Measurements from ENCODE around the gene AGRP.
A peak's percentile ranks its signal among the peaks of the same experiment; 100 is the strongest.
"Not testable (repeated sequence)": the region's sequence is repeated elsewhere in the genome, so short reads cannot be mapped to it uniquely, and the experiment has no call there.

AGRP gene

DNA sequence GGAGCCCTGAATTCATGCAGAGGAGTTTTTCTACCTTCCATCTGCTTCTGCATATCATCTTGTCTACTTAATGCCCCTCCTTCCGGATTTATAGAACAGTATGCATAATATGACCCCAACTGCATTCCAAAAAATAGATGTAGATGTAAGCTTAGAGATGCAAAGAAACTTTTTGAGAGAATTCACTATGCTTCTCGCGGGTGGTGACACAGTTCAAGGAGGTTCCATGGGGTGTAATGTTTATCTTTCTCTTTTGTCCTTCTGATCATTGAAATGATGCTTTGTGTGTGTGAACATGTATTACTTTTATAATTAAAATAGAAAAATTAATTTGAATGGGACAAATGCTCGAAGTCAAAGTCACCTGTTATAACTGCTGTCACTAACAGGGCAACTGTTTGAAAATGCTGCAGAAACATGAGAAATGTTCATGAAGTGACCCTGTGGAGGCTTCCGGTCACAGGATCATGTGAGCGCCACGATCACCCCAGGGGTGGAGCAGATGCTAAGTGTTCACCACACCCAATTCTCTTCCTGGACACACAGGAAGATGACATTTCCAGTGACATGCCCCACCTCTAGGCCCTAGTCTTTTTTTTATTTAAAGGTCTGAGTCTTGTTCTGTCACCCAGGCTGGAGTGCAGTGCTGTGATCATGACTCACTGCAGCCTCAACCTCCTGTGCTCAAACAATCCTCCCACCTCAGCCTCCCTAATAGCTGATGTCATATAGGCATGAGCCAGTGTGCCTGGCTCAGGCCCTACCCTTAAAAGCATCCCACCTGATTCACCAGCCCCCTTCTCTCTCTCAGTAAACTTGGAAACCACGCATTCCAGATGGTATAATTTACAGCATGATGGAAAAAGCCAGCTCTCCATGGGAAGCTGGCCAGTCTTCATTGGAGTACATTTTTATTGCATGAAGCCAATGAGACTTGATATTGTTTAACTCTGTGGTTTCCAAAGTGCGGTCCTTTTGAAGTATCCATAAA, 21.0 kb upstream of the AGRP start:
- no peak for DNase-seq (ENCODE audit: low read depth)

DNA sequence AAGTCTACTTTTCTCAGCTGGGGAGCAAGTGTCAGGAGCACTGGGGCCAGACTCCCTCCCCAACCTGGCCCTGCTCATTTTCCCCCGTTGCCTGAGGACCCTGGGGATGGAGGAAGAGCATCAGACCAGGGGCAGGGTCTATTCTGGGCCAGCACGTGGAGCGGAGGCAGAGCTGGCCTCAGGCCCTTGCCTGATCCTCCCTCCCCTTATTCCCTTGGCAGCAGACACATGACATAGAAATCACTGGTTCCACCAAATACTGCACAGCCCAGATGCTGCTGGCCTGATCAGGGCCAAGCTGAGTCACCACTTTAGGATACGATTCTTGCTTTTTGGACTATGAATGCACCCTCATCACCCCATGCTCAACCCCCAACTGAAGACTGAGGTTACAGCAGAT, 15.8 kb upstream of the AGRP start:
- no peak for DNase-seq (ENCODE audit: low read depth)

DNA sequence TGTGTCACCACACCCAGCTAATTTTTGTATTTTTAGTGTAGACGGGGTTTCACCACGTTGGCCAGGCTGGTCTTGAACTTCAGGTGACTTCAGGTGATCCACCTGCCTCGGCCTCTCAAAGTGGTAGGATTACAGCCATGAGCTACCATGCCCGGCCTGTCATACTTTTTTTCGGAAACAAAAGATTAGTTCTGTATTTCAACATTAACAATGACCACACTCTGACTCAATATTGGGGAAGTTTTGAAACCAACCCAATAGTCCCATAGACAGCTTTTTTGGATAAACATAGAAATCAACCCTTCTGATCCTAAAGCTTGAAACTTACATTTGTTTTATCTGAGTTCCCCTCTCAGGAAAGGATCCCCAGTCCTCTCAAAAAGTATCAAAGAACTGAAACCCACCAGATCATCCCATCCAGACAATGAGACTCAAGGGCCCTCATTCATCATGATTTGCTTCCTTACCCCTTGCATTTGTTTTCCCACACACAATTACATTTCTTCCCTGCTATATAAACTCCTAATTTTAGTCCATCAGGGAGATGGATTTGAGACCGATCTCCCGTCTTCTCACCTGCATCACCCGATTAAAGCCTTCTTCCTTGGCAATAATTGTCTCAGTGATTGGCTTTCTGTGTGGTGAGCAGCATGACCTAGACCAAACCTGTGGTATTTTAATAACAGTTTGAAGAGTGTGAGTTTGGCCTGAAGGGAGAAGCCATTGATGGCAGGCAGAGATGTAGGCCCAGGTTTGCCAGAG, 7.2 kb upstream of the AGRP start:
- peak; percentile 53 for DNase-seq (ENCODE audit: low read depth)

DNA sequence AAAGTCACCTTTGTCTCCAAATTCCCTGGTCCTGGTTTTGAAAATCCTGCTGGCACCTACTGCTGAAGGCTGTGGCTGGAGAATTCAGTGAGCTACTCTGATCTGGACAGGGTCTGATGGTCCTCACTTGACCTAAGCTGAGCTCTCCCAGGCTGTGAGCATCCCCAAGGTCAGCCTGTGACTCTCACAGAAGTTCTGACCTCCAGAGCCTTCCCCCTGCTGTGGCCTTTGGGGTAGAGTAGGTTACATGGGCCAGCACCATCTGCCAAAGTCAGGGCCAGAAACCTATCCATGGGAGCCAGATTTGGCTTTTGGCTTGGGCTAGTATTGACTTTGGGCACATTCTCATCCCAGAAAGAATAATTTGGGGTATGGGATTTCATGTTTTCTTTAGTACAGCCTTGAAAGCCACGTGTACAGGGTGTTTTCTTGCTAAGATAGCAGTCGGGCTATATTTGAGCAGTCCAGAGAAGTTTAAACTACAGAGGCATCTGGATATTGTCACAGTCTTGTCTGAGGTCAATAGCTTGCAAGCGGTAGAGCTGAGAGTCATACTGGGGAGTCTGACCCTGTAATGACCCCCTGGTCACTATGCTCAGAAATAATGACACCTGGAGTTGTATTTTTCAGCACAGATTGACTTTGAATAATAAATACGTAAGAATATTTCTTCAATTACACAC, 6.2 kb upstream of the AGRP start:
- peak; percentile 72 for DNase-seq (ENCODE audit: low read depth)

DNA sequence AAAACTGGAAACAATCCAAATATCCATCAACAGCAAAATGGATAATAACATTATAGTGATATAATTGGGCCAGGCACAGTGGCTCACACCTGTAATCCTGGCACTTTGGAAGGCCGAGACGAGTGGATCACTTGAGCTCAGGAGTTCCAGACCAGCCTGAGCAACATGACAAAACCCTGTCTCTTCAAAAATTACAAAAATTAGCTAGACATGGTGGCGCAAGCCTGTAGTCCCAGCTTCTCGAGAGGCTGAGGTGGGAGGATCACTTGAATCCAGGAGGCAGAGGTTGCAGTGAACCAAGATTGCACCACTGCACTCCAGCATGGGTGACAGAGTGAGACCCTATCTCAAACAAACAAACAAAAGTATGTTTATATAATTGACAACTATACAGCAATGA, 4.2 kb upstream of the AGRP start:
- not testable (repeated sequence) for DNase-seq (ENCODE audit: low read depth)

DNA sequence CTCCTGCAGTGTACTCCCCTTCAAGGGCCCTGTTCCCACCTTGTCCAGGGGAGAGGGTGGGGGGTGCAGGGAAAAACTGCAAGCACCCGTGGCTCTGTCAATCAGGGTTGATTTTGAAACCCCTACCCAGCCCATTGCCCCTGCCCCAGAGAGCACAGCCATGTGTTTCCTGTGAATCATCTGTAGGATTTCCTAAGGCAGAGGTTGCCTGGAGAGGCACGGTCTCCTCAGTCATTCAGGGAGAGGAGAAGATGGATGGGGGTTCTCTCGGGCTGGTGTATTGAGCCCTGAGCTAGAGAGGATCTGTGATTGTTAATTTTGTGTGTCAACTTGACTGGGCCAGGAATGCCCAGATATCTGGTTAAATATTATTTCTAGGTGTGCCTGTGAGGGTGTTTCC, 3.5 kb upstream of the AGRP start:
- DNase-seq (ENCODE audit: low read depth), result peak; percentile 52

DNA sequence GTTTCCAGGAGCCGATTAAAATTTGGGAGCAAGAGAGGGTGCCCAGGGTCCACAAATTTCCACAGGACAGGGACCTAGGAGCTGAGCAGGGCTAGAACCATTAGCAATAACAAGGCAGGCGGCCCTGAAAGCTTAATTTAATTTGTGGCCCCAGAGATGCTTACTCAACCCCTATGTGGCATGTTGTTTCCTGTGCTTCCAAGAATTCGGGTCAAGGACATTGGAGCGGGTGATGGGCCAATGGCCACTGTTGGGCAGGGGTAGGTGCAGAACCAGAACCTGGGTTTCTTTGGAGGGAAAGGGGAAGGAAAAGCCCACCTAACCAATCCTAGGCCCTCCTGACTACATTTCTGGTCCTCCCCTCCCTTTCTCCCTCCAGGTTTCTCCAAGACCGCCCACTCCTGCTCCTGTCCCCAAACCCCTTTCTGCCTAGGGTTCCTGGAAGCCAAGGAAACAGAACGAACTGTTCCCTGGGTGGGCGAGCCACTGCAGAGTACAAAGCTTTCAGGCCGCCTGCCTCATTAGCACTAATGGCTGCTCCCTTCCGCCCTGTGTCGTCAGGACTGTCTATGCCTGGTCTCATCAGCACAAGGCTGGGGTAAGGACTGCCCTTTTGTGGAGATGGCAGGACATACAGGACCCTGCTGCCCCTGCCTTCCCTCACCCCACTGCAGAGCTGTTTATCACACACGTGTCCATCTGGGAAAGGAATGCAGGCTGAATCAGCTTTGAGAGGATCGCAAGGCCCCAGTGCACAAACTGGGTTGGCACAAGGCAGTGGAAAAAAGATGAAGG, 581 bp upstream of the AGRP start:
- peak; percentile 52 for DNase-seq (ENCODE audit: low read depth)

DNA sequence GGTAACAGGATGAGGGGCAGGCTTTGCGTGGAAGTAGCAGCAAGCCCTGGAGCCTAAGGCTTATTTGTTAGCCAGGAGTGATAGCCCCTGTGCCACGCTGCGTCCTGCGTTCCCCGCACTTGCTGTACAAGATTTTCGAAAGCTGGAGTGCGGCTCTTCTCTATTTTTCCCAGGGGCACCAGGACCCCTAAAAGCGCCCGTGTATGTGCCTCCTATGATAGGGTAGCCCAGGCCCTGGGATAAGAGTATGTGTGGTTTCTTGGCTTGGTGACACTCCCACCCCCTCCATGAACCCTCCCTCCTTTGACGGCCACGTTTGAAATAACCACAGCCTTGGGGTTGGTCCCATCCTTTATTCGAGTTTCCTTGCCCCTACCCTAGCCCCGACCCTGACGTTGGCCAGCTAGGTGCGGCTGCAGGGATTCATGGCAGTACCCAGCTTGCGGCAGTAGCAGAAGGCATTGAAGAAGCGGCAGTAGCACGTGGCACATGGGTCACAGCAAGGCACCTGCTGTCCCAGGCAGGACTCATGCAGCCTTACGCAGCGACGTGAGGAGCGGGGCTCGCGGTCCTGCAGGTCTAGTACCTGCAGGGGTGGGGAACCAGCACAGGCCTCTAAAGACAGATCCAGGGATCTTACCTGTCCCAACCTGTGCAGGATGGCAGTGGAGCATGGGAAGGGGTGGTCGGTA, 968 bp downstream of the AGRP start:
- no peak for DNase-seq (ENCODE audit: low read depth)

DNA sequence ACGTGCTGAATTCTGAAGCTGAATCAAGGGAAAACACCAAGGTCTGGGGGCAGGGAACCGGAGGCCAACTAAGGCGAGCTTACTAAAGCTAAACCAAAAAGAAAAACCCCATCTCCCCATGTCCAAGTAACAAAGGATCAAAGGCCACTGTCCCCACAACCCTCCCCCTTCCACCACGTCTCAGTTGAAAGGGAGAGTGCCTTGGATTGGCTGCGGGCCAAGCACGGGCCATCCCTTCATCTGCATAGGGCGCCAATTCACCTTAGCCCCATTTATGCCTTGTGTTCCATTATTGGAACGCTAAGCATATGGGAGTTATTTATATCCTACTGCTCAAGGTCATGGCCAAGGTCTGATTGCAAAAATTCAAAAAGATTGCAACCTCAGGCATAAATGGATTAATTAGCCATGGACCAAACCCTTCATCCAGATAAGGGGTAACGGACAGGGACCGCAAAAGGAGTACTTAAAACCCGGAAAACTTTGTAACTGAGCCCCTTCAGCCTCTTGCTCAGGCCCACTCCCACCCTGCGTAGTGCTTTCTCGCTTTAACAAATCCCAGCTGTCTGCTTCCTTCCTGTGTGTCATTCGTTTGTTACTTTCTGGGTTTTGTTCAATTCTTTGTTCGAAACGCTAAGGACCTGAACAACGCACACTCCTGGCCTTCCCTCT, 1.6 kb downstream of the AGRP start:
- no peak for DNase-seq (ENCODE audit: low read depth)

DNA sequence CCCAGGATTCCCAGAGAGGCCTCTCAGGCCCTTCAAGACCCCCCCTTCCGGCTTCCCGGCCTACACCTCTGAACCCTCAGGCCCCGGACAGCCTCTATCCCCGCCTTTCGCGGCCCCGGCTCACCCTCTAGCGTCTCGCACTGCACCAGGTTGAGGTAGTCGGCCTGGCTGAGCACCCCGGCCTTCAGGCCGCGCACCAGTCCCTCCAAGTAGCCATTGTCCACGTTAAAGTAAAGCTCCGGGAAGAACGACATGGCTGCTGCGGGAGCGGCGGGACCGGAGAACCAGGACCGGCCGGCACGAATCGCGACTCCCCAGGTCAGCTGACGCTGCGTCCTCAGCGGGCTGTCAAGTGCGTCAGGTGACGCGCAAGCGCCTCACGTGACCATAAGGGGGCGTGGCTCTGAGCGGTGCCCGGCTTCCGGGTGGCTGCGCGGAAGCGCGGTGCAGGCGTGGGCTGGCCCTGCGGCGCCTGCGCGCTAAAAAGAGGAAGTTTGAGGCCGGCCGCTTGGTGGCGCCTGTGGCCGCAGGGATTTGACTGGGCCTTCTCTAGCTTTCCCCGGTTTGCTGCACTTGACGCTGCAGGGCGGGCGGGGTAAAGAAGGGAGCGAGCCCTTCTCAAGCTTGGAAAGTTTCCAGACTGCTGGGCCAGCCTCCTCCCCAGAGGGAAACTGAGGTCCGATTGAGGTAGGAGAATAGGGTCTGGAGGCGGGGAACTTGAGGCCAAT, 2.4 kb downstream of the AGRP start, which contains the start of gene ATP6V0D1:
Gene ATP6V0D1, minus strand, starts transcription at position 325 of the 728 bp plus-strand sequence. Its CDS starts 71 bp downstream, at position 254.
- DNase-seq (ENCODE audit: low read depth), result peak; percentile 95

DNA sequence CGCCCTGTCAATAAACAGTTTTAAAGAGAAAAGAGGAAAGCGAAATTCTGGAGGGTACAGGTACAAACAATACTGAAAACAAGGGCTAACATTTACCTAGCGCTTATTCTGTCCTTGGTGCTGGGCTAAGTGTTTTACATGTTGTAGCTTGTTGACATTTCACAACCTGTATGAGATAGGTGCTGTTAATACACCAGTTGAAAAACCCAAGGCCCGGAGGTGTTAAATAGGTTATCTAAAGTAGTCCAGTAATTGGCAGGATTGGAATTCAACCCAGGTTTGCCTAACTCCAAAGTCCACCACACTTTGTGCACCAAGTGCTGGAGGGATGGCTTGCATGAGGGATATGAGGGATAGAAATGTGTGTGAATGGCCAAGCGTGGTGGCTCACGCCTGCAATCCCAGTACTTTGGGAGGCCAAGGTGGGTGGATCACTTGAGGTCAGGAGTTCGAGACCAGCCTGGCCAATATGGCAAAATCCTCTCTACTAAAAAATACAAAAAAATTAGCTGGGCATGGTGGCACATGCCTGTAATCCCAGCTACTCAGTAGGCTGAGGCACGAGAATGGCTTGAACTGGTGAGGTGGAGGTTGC, 5.3 kb downstream of the AGRP start:
- no peak for DNase-seq (ENCODE audit: low read depth)

DNA sequence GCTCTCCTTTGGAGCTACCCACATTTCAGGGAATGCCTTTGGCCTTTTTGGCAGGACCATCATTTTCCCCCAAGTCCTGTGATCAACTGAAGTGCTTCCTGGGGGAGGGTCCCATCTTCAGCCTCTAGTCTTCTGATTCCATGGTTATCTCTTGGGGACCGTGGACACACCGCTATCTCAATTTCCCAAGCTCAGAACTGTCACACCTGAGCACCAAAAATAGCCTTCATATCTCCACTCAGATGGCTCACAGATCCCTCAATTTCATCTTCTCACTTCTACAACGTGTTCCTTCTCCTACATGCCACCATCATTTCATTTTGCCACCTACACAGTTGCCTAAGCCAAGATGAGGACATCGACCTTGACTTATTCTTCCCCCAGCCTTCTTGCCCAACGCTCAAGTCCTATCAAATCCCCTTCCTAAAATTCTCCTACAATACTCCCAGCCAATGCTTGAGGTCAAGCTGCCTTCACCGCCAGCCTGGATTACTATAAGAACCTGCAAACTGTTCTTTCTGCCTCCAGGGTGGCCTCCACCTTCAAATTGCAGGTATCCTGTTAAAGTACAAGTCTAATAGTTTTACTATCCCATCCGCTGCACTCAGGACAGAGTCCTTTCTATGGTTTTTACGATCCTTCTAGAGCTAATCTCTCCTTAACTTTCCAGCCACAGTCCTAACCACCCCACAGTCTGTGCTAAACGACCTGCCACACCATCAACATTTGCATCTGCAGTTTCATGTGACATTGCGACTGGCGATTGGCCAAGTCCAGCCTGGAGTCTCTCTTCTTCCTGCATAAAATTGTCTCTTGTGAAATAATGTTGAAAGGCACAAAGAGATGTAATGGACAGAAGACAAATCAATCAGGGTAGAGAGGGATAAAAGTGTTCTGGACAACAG, 8.5 kb downstream of the AGRP start:
- no peak for DNase-seq (ENCODE audit: low read depth)

DNA sequence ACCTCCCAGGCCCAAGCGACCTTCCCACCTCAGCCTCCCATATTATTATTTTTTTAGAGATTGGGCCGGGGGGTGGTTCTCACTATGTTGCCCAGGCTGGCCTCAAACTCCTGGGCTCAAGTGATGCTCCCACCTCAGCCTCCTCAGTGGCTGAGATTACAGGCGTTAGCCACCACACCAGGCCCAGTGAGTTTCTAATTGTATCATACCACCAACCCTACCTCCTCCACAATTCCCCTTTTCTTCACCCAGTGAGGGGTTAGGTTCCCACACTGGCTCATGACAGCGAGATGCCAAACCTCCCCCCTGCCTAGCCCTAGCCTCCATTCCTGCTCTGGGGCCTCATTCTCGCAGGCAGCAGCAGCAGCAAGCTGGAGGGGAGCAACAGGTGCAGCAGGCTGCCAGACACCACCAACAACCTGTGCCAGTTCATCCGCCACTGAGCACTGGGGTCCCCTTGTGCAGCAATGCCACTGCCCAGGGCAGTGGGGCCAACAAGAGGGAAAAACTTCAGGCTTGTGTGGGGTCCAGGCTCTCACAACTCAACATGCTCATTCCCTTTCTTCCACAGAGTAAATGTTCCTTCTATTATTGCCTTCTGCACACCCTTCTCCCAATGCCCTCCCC, 11.5 kb downstream of the AGRP start:
- no peak for DNase-seq (ENCODE audit: low read depth)

DNA sequence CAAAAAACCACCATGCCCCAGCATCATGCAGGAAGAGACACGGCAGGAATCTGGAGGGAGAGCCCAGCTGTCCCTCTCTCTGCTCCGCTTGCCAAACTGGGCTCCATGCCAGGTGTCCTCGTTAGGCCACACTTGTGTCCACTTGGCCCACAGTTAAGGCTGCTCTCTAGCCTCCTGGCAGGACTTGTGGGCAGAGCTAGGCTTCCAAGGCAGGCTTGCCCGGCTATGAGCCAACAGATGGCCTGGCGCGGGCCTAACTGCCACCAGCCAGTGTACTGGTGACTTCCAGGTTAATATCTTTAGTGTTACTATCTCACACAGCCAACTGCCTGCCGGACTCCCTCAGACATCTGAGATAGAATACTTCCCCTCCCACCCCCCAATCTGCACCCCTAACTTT, 13.0 kb downstream of the AGRP start:
- DNase-seq (ENCODE audit: low read depth), result no peak

DNA sequence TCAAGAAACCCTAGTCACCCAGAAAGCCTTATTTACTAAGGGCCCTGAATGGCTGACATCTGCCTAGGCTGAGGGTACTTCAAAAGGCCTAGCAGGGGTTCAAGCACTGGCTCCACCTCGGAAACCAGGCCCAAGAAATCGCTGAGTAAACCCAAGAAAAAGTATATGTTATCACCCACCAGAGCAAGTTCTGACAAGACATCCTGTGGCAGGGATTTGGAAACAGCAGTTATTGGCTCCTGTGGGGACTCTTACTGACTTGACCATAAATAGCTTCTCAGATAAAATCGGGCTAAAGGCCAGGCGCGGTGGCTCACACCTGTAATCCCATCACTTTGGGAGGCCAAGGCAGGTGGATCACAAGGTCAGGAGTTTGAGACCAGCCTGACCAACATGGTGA, 14.6 kb downstream of the AGRP start:
- no peak for DNase-seq (ENCODE audit: low read depth)

DNA sequence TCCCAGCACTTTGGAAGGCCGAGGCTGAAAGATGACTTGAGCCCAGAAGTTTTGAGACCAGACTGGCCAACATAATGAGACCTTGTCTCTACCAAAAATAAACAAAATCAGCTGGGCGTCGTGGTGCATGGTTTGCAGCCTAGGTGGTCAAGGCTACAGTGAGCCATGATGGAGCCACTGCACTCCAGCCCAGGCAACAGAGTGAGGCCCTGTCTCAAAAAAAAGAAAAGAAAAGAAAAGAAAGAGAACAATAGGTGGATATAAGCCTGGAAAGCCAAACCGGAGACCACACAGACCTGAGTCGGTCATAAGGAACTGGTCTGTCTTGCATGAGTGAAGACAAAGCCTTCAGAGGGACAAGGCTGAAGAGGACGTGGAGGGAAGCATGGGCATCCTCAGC, 16.8 kb downstream of the AGRP start:
- no peak for DNase-seq (ENCODE audit: low read depth)

DNA sequence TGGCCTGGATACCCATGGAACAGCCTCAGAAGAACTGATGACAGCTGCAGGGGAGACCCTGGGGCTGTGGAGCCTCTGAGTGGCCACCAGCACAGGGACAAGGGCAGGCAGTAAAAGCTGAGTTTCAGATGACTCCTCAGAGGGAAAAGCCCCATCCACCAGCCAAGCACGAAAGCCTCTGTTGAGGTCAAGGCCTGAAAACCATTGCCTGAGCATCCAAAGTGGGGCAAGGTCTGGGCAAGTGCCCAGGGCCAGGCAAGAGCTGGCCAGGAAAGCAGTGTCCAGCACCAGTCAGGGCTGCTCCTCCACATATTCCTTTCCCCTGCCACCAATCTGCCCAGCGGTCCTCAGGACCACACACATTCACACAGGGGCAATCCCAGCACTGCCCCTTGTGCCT, 18.8 kb downstream of the AGRP start:
- no peak for DNase-seq (ENCODE audit: low read depth)

DNA sequence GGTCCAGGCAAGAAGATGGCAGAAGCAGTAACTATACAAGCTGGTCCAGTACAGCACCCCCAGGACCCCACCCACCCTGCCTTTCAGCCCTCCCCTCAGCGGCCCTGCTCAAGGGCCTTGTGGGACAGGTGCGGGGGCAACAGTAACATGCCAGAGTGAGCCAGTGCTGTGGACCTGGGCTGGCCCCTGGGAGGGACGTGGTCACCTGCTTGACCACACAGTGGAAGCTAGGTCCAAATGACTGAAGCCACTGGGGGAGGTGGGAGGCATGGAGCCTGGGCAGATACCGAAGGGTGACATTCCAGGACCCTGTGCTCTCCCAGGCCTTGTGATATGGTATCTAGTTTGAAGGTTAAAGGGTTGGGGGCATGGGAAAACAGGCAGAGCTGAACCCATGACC, 19.7 kb downstream of the AGRP start:
- DNase-seq (ENCODE audit: low read depth), result no peak
